ENCODE data around the gene DNAI1.

- TF ChIP-seq POLR2A (IDR thresholded peaks at IDR 0.05; ENCODE audit: low read depth, low read length) = no peak
- no peak for TF ChIP-seq POLR2AphosphoS5 (IDR thresholded peaks at IDR 0.05; ENCODE audit: low read depth, low read length)
Observed at GRCh38 chr9:34465468-34465867, 6.9 kb downstream of the DNAI1 start.

Measured in GM12892 (cell line).